SK-N-SH (cell line): ENCODE results near the gene NISCH. TPM values are rescaled to one million over a fixed set of nuclear protein-coding genes. Genes with fewer than 3 reads are reported as not detected.

Experiments used
- CTCF ChIA-PET: fragments of 300-600, 350-600 bp; formaldehyde crosslinking; extraction: SDS; loops from one replicate; lab custom pipeline; 2021; lab: Yijun Ruan, JAX
- POLR2A ChIA-PET: fragments of 350-600 bp; sonication (Branson Sonifier 250); formaldehyde crosslinking; extraction: SDS; loops from one replicate; lab custom pipeline; 2020; ENCODE audit warnings: antibody characterized with exemption, inconsistent platforms; lab: Yijun Ruan, JAX
- DNase-seq: peaks from one replicate; pipeline ENCODE4 v3.0.0; 2012
- H2AFZ ChIP-seq: fragments of 200-600 bp; sonication (generic); 2 replicates; pipeline ENCODE4 v1.8.1; 2016; ENCODE audit warnings: antibody characterized with exemption, mild to moderate bottlenecking, low read depth
- H3F3A ChIP-seq: fragments of 200-600 bp; sonication (generic); replicated peaks from 2 replicates; pipeline ENCODE3; 2016; ENCODE audit warnings: antibody characterized with exemption, mild to moderate bottlenecking; ENCODE audit not compliant: insufficient read depth
- H3K27ac ChIP-seq, 2 experiments: fragments of 200-500 bp in 1 of 2; fragments of 200-600 bp in 1 of 2; sonication (Bioruptor generic) in 1 of 2; sonication (generic), shearing (Covaris generic) in 1 of 2; 2 replicates each; pipeline versions ENCODE4 v1.5.1 to v1.6.1; 2014 to 2016; ENCODE audit warnings: low read depth in 2 of 2, inconsistent platforms in 1 of 2, low read length in 1 of 2, mild to moderate bottlenecking in 1 of 2, mixed read lengths in 1 of 2
- H3K27me3 ChIP-seq: fragments of 200-600 bp; sonication (generic), shearing (Covaris generic); 2 replicates; pipeline ENCODE4 v1.6.1; 2016; ENCODE audit warnings: mixed run types; ENCODE audit not compliant: insufficient read depth
- H3K36me3 ChIP-seq, 2 experiments: fragments of 200-500 bp in 1 of 2; fragments of 200-600 bp in 1 of 2; sonication (Bioruptor generic) in 1 of 2; sonication (generic) in 1 of 2; replicated peaks in 1 of 2; 2 replicates each; pipeline versions ENCODE3 to v1.5.1; 2014 to 2016; ENCODE audit warnings: low read length in 1 of 2, mild to moderate bottlenecking in 1 of 2; ENCODE audit not compliant: insufficient read depth in 2 of 2, control insufficient read depth in 1 of 2
- H3K4me1 ChIP-seq, 2 experiments: fragments of 200-500 bp in 1 of 2; fragments of 200-600 bp in 1 of 2; sonication (Bioruptor generic) in 1 of 2; sonication (generic), shearing (Covaris generic) in 1 of 2; 2 replicates each; pipeline versions ENCODE4 v1.5.1 to v1.6.1; 2014 to 2016; ENCODE audit warnings: low read depth in 1 of 2, low read length in 1 of 2, mixed run types in 1 of 2; ENCODE audit not compliant: insufficient read depth in 2 of 2, control insufficient read depth in 1 of 2
- H3K4me2 ChIP-seq: fragments of 200-600 bp; sonication (generic), shearing (Covaris generic); 2 replicates; pipeline ENCODE4 v1.6.1; 2017; ENCODE audit warnings: mixed run types
- H3K4me3 ChIP-seq, 2 experiments: fragments of 200-500 bp in 1 of 2; fragments of 200-600 bp in 1 of 2; sonication (Bioruptor generic) in 1 of 2; sonication (generic), shearing (Covaris generic) in 1 of 2; 2 replicates each; pipeline versions ENCODE4 v1.5.1 to v1.8.1; 2014 to 2016; ENCODE audit warnings: low read depth in 2 of 2, inconsistent platforms in 1 of 2, low read length in 1 of 2, mild to moderate bottlenecking in 1 of 2, mixed read lengths in 1 of 2, moderate library complexity in 1 of 2
- H3K79me2 ChIP-seq: fragments of 200-600 bp; sonication (generic); 2 replicates; pipeline ENCODE4 v1.8.1; 2017; ENCODE audit warnings: mild to moderate bottlenecking; ENCODE audit not compliant: insufficient read depth
- H3K9ac ChIP-seq: fragments of 200-600 bp; sonication (generic); 2 replicates; pipeline ENCODE4 v1.6.1; 2017; ENCODE audit warnings: mixed run types
- H3K9me2 ChIP-seq: fragments of 200-600 bp; sonication (generic); 2 replicates; pipeline ENCODE4 v1.6.1; 2017; ENCODE audit warnings: mixed run types
- H3K9me3 ChIP-seq: fragments of 200-600 bp; sonication (generic); 2 replicates; pipeline ENCODE4 v1.6.1; 2017; ENCODE audit warnings: mixed run types, mild to moderate bottlenecking, moderate library complexity
- H4K20me1 ChIP-seq: fragments of 200-600 bp; sonication (generic); 2 replicates; pipeline ENCODE4 v1.6.1; 2017; ENCODE audit warnings: mild to moderate bottlenecking, mixed run types; ENCODE audit not compliant: insufficient read depth
- CHD2 ChIP-seq: fragments of 150-350 bp; IDR thresholded peaks from 2 replicates; pipeline ENCODE4 v1.6.1; 2018; ENCODE audit warnings: low read length; ENCODE audit not compliant: partially characterized antibody
- EP300 ChIP-seq, 2 experiments: IDR thresholded peaks; 2 replicates each; pipeline versions ENCODE4 v1.4.0 to v1.6.1; 2012; ENCODE audit warnings: borderline replicate concordance in 1 of 2, low read depth in 1 of 2, low read length in 1 of 2
- EZH2phosphoT487 ChIP-seq: fragments of 200-600 bp; sonication (generic); IDR thresholded peaks from 2 replicates; pipeline ENCODE4 v1.6.1; 2017; ENCODE audit warnings: low read depth, mixed run types, mild to moderate bottlenecking, antibody characterized with exemption, moderate library complexity, borderline replicate concordance
- FOXJ3 ChIP-seq: sonication (generic); formaldehyde crosslinking; IDR thresholded peaks from 2 replicates; pipeline ENCODE4 v1.5.1; 2020; ENCODE audit warnings: mild to moderate bottlenecking, missing genetic modification reagents
- GABPA ChIP-seq: IDR thresholded peaks from 2 replicates; pipeline ENCODE4 v1.4.0; 2012; ENCODE audit warnings: low read depth, mild to moderate bottlenecking
- GATA2 ChIP-seq: sonication (generic); formaldehyde crosslinking; IDR thresholded peaks from 2 replicates; pipeline ENCODE4 v1.5.0; 2020; ENCODE audit warnings: mild to moderate bottlenecking, missing genetic modification reagents
- IRF3 ChIP-seq: fragments of 150-350 bp; IDR thresholded peaks from 2 replicates; pipeline ENCODE4 v1.6.1; 2016; ENCODE audit warnings: mild to moderate bottlenecking, low read depth, low read length
- MEF2A ChIP-seq: IDR thresholded peaks from 2 replicates; pipeline ENCODE4 v1.4.0; 2012; ENCODE audit warnings: low read depth, borderline replicate concordance
- MXI1 ChIP-seq: IDR thresholded peaks from 2 replicates; pipeline ENCODE4 v1.6.1; 2012; ENCODE audit warnings: mild to moderate bottlenecking, low read depth, low read length, improper control_type of control experiment
- NFIC ChIP-seq: IDR thresholded peaks from 2 replicates; pipeline ENCODE4 v1.4.0; 2012; ENCODE audit warnings: borderline replicate concordance
- POLR2AphosphoS5 ChIP-seq: IDR thresholded peaks from 2 replicates; pipeline ENCODE4 v1.6.1; 2012; ENCODE audit warnings: low read depth, low read length
- RAD21 ChIP-seq: IDR thresholded peaks from 2 replicates; pipeline ENCODE4 v1.6.1; 2012; ENCODE audit warnings: mild to moderate bottlenecking, low read length
- RCOR1 ChIP-seq: fragments of 150-350 bp; IDR thresholded peaks from 2 replicates; pipeline ENCODE4 v1.6.1; 2017; ENCODE audit warnings: antibody characterized with exemption, low read length
- RXRA ChIP-seq: IDR thresholded peaks from 2 replicates; pipeline ENCODE4 v1.4.0; 2012; ENCODE audit warnings: low read depth, mild to moderate bottlenecking, borderline replicate concordance
- SIN3A ChIP-seq: IDR thresholded peaks from 2 replicates; pipeline ENCODE4 v1.6.1; 2012; ENCODE audit warnings: low read depth, mild to moderate bottlenecking, low read length, moderate library complexity, borderline replicate concordance
- WGBS: methylation state at CpG from one replicate; pipeline ENCODE4 v1.1.6; 2017; ENCODE audit warnings: low lambda C conversion rate; 5-methylcytosine and 5-hydroxymethylcytosine counted together
- polyA plus RNA-seq, 3 experiments: library from polyadenylated mRNA; depleted of rRNA; stranded (reverse); fragments of >200 nt; gene quantifications; 2 replicates each; pipeline ENCODE4 v1.2.3, GENCODE V29; 2012
- TF ChIP-seq, protein P1 (sequence below): IDR thresholded peaks from 2 replicates; pipeline ENCODE4; 2012
- TF ChIP-seq, protein P2 (sequence below): fragments of 150-350 bp; IDR thresholded peaks from 2 replicates; pipeline ENCODE4 v1.6.1; 2017; ENCODE audit warnings: antibody characterized with exemption, low read length, low read depth, borderline replicate concordance

NISCH gene
- polyA plus RNA-seq, 1 of the 3 experiments (the other 2 are of a cell fraction): 77.5 TPM

DNA sequence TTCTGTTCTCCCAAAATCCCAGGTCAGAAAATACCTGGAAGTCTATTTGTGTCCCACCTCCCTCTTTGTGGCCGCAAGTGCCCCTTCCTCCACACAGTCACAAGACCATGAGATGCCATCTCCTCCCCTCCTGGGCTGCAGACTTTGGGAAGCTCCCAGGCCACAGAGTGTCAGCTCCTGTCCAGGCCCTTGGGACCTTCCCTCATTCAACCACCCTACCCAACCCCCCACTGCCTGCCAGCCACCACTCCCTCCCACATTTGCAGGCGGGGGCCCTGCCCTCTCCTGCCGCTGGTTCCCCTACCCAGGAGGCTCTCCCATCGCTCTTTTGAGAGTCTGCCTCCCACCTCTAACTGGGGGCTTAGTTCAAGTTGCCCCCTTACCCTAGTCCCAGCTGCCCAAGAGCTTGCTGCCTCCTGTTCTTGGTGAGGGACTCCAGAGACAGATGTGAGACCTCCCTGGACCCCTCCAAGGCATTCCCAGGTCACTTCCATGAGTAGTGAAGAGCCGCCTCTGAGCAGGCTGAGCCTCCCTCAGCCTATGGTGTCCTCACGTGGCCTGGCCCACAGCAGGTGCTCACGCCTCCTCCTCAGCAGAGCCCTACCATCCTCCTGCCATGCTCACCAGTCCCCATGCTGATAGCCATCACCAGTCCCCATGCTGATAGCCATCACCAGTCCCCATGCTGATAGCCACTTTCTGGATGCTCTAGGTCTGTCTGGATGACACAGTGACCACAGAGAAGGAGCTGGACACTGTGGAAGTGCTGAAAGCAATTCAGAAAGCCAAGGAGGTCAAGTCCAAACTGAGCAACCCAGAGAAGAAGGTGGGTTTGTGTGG is 23.9 kb downstream of the NISCH start:
- no peaks in the 10 kb centered on the region for H3K9me2 ChIP-seq
- no peaks in the 10 kb centered on the region for H3K79me2 ChIP-seq
- DNase-seq: peak; percentile 79
- 100% methylated on average over 7 of the region's 7 CpGs for WGBS
- peaks cover 0 to 40% of the 10 kb centered on the region in 2 experiments; a peak in 1 of 4 replicates for H3K4me1 ChIP-seq
- H3K9ac ChIP-seq: no peak overlapping the region
- peaks cover 36 to 69% of the 10 kb centered on the region in 2 experiments for H3K36me3 ChIP-seq
- no peak overlapping the region for H2AFZ ChIP-seq
- H4K20me1 ChIP-seq: no peaks in the 10 kb centered on the region
- peak overlapping the region in 1 of 2 experiments; percentile 74; a peak in 2 of 4 replicates for H3K27ac ChIP-seq
- ChIA-PET CTCF (interaction anchor here (0.7 to 1.5 kb wide), 7 partner anchors 9 to 57 kb away, joined by 3 to 6 read pairs (median 4); partner anchors contain the start of genes STAB1 and UQCC5), POLR2A (interaction anchor here (0.9 to 1.7 kb wide), 2 partner anchors 10 to 77 kb away, joined by 3 to 8 read pairs; no protein-coding TSS in a partner anchor)
- no peak overlapping the region for H3K4me2 ChIP-seq
- H3F3A ChIP-seq: no peaks in the 10 kb centered on the region
- TF ChIP-seq FOXJ3 (CRISPR knock-in tag) (peak; percentile 87), GATA2 (CRISPR knock-in tag) (peak; percentile 100), CHD2 (peak; percentile 72), RXRA (no peak), NFIC (no peak), RCOR1 (peak; percentile 91), RAD21 (peak; percentile 23; the same call in 1 of the 2 replicates), MEF2A (no peak), MXI1 (peak; percentile 72; the same call in 1 of the 2 replicates), EP300 (IDR thresholded peaks at IDR 0.05; ENCODE audit: borderline replicate concordance in 1 of 2, low read depth in 1 of 2, low read length in 1 of 2) (peak in 1 of 2 experiments; percentile 83; a peak in 1 of 4 replicates)
- TF ChIP-seq, protein P1, sequence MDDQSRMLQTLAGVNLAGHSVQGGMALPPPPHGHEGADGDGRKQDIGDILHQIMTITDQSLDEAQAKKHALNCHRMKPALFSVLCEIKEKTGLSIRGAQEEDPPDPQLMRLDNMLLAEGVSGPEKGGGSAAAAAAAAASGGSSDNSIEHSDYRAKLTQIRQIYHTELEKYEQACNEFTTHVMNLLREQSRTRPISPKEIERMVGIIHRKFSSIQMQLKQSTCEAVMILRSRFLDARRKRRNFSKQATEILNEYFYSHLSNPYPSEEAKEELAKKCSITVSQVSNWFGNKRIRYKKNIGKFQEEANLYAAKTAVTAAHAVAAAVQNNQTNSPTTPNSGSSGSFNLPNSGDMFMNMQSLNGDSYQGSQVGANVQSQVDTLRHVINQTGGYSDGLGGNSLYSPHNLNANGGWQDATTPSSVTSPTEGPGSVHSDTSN: no peak
- no peaks in the 10 kb centered on the region for H3K27me3 ChIP-seq
- no peaks in the 10 kb centered on the region for H3K9me3 ChIP-seq
- no peak overlapping the region for H3K4me3 ChIP-seq

- WGBS: 85% methylated on average over 10 of the region's 16 CpGs
- H3K9me2 ChIP-seq: no peaks in the 10 kb centered on the region
- POLR2A ChIA-PET: interaction anchor here (0.9 to 1.7 kb wide), 2 partner anchors 9 to 77 kb away, joined by 3 to 8 read pairs; no protein-coding TSS in a partner anchor
- TF ChIP-seq POLR2AphosphoS5 (no peak), RCOR1 (no peak), GABPA (no peak), GATA2 (CRISPR knock-in tag) (no peak), IRF3 (no peak), SIN3A (no peak), MXI1 (no peak), EP300 (IDR thresholded peaks at IDR 0.05; ENCODE audit: borderline replicate concordance in 1 of 2, low read depth in 1 of 2, low read length in 1 of 2) (no peak), FOXJ3 (CRISPR knock-in tag) (no peak; the same call in 1 of the 2 replicates), EZH2phosphoT487 (no peak)
- TF ChIP-seq, protein P2, sequence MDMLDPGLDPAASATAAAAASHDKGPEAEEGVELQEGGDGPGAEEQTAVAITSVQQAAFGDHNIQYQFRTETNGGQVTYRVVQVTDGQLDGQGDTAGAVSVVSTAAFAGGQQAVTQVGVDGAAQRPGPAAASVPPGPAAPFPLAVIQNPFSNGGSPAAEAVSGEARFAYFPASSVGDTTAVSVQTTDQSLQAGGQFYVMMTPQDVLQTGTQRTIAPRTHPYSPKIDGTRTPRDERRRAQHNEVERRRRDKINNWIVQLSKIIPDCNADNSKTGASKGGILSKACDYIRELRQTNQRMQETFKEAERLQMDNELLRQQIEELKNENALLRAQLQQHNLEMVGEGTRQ: no peak
Measured at GRCh38 chr3:52479877-52480575, 24.6 kb downstream of the NISCH start.

More at GRCh38 chr3:52479877-52480575, 24.6 kb downstream of the NISCH start:
- Histone ChIP-seq H4K20me1 (no peaks in the 10 kb centered on the region), H2AFZ (no peak overlapping the region), H3K27ac (peak overlapping the region in 1 of 2 experiments; percentile 74; a peak in 1 of 4 replicates), H3K79me2 (no peaks in the 10 kb centered on the region), H3K4me1 (peaks cover 0 to 47% of the 10 kb centered on the region in 2 experiments; a peak in 1 of 4 replicates), H3K9me3 (no peaks in the 10 kb centered on the region), H3F3A (no peaks in the 10 kb centered on the region), H3K4me3 (no peak overlapping the region), H3K36me3 (peaks cover 31 to 65% of the 10 kb centered on the region in 2 experiments), H3K27me3 (no peaks in the 10 kb centered on the region), H3K4me2 (no peak overlapping the region), H3K9ac (no peak overlapping the region)
- DNase-seq: no peak
- CTCF ChIA-PET: interaction anchor here (0.7 to 1.5 kb wide), 7 partner anchors 10 to 68 kb away, joined by 3 to 6 read pairs (median 4); partner anchors contain the start of gene STAB1
